ENCODE data around the gene GPR132. TPM values are rescaled to one million over a fixed set of nuclear protein-coding genes. Genes with fewer than 3 reads are reported as not detected.

The GPR132 gene
- total RNA-seq, 1 experiment from 2014 or later, result 0.20 TPM

DNA sequence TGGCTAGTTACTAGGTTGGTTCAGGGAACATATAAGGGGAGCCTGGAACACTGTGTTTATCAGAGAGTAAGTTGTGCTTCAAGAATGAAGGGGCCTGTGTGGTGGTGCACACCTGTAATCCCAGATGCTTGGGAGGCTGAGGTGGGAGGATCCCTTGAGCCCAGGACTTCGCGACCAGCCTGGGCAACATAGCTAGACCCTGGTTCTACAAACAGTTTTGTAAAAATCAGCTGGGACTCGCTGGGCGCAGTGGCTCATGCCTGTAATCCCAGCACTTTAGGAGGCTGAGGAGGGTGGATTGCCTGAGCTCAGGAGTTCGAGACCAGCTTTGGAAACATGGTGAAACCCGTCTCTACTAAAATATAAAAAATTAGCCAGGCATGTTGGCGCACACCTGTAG, 42.1 kb upstream of the GPR132 start:
- Histone ChIP-seq H3K18ac (ENCODE audit: insufficient read length, low read depth, low read length) (no peak overlapping the region), H4K5ac (ENCODE audit: insufficient read length, low read depth, low read length) (no peak overlapping the region), H4K8ac (replicated peaks; ENCODE audit: insufficient read length, low read depth, low read length) (no peak overlapping the region), H2BK12ac (ENCODE audit: insufficient read length, low read depth, low read length) (no peak overlapping the region), H4K91ac (ENCODE audit: insufficient read length, low read depth, low read length) (no peak overlapping the region), H4K20me1 (ENCODE audit: control insufficient read depth, insufficient read depth, insufficient read length) (no peaks in the 10 kb centered on the region), H2AK5ac (ENCODE audit: insufficient read length, low read length) (no peak overlapping the region), H3K27ac (ENCODE audit: insufficient read length, low read depth, low read length) (no peak overlapping the region), H2AFZ (ENCODE audit: low read length) (no peak overlapping the region), H3K4me2 (ENCODE audit: insufficient read depth, insufficient read length, low read length) (no peak overlapping the region), H3T11ph (ENCODE audit: low read length) (no peak overlapping the region), H3K23ac (ENCODE audit: insufficient read length, low read depth, low read length) (no peak overlapping the region), H2BK120ac (ENCODE audit: low read depth, low read length, poor library complexity, severe bottlenecking) (no peak overlapping the region), H3K27me3 (ENCODE audit: insufficient read depth, low read length) (no peaks in the 10 kb centered on the region), H2BK20ac (ENCODE audit: low read depth, low read length, poor library complexity, severe bottlenecking) (no peak overlapping the region), H3K79me1 (ENCODE audit: insufficient read depth, low read depth, low read length, poor library complexity, severe bottlenecking) (no peaks in the 10 kb centered on the region), H3K4ac (ENCODE audit: low read depth, low read length) (no peak overlapping the region), H3K9me3 (ENCODE audit: control insufficient read depth, low read depth, low read length) (no peaks in the 10 kb centered on the region), H3K4me1 (ENCODE audit: insufficient read depth, low read length) (no peaks in the 10 kb centered on the region), H3K14ac (ENCODE audit: insufficient read depth, low read length) (no peak overlapping the region), H3K9ac (ENCODE audit: extremely low read depth, insufficient read length, low read length) (no peak overlapping the region), H3K23me2 (ENCODE audit: insufficient read length, low read depth, low read length, poor library complexity, severe bottlenecking) (no peaks in the 10 kb centered on the region), H3K56ac (ENCODE audit: insufficient read length, low read depth, low read length) (no peak overlapping the region), H2BK5ac (ENCODE audit: insufficient read length, low read length) (no peak overlapping the region), H2BK15ac (ENCODE audit: low read depth, low read length) (no peak overlapping the region), H3K79me2 (ENCODE audit: insufficient read depth, low read length) (no peaks in the 10 kb centered on the region)
- TF ChIP-seq, protein P1, sequence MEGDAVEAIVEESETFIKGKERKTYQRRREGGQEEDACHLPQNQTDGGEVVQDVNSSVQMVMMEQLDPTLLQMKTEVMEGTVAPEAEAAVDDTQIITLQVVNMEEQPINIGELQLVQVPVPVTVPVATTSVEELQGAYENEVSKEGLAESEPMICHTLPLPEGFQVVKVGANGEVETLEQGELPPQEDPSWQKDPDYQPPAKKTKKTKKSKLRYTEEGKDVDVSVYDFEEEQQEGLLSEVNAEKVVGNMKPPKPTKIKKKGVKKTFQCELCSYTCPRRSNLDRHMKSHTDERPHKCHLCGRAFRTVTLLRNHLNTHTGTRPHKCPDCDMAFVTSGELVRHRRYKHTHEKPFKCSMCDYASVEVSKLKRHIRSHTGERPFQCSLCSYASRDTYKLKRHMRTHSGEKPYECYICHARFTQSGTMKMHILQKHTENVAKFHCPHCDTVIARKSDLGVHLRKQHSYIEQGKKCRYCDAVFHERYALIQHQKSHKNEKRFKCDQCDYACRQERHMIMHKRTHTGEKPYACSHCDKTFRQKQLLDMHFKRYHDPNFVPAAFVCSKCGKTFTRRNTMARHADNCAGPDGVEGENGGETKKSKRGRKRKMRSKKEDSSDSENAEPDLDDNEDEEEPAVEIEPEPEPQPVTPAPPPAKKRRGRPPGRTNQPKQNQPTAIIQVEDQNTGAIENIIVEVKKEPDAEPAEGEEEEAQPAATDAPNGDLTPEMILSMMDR (conservative IDR thresholded peaks at IDR 0.05), result no peak
- no peak for DNase-seq
- no peaks in the 10 kb centered on the region for H3K4me1 Mint-ChIP-seq
- H3K36me3 Mint-ChIP-seq (ENCODE audit: insufficient read depth in 1 of 3, low read depth in 3 of 3), result no peaks in the 10 kb centered on the region; a peak in 1 of 7 replicates
- H3K9me3 Mint-ChIP-seq, result peaks cover 4 to 9% of the 10 kb centered on the region in 2 experiments; a peak in 3 of 5 replicates
- no peak overlapping the region for H3K4me3 Mint-ChIP-seq
- H3K27me3 Mint-ChIP-seq (ENCODE audit: low read depth), result peaks cover 52% of the 10 kb centered on the region
- H3K27ac Mint-ChIP-seq, result no peak overlapping the region
- WGBS (ENCODE audit: extremely low coverage, insufficient read length, low lambda C conversion rate), result no CpG with 5 or more reads among the region's 7 CpGs

Measured in H9 (cell line).